GM18498 (cell line): Measurements from ENCODE around the gene RBM15.

Experiments used
- ATAC-seq: cut with Tn5 transposase; IDR thresholded peaks from one replicate; pipeline ENCODE4 v1.9.1; 2021; ENCODE audit warnings: mild to moderate bottlenecking, moderate library complexity; ENCODE audit not compliant: unreplicated experiment

The RBM15 gene

DNA sequence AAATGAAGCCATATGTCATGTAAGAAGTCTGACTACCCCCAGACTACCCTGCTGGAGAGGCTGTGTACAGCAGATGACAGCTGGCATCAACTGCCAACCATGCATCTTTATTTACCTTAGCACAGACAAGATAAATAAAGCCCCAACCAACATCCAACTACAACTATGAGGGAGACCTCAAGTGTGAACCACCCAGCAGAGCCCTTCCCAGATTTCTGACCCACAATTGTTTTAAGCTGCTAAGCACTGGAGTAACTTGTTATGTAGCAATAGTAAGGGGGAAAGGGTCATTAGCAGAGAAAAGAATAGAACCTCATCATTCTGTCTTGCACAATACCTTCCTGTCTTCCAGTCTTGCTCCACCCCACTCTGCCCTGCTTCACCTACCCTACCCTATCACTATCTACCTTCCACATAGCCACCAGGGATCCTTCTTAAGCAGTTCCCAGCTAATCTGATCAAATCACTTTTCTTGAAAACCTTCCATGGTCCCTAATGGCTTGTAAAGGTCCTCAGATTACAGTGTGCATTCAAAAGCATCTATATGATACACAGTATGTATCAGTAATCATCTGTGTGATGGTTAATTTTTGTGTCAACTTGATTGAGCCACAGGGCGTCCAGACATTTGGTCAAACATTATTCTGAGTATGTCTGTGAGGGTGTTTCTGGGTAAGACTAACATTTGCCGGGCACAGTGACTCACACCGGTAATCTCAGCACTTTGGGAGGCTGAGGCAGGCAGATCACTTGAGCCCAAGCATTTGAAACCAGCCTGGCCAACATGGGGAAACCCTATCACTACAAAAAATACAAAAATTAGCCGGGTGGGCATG is 19.6 kb upstream of the RBM15 start:
- ATAC-seq = no peak

DNA sequence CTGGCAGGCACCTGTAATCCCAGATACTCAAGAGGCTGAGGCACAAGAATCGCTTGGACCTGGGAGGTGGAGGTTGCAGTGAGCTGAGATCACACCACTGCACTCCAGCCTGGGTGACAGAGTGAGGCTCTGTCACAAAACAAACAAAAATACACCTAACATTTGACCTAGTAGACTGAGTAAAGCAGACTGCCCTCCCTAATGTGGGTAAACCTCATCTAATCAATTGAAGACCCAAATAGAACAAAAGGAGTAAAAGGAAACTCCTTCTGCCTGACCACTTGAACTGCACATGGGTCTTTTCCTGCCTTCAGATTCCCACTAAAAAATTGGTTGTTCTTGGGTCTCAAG is 19.0 kb upstream of the RBM15 start:
- no peak for ATAC-seq

DNA sequence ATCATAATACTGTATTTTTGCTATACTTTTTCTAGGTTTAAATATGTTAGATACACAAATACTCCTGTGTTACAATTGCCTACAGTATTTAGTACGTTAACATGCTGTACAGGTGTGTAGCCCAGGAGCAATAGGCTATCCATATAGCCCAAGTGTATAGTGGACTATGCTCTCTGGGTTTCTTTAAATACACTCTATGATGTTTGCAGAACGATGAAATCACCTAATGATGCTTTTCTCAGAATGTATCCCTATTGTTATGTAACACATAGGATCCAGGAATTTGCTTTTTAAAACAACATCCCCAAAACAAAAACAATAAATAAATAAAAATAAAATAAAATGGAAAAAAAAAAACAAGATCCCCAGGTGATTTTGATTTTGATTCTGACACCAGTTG is 18.1 kb upstream of the RBM15 start:
- no peak for ATAC-seq

DNA sequence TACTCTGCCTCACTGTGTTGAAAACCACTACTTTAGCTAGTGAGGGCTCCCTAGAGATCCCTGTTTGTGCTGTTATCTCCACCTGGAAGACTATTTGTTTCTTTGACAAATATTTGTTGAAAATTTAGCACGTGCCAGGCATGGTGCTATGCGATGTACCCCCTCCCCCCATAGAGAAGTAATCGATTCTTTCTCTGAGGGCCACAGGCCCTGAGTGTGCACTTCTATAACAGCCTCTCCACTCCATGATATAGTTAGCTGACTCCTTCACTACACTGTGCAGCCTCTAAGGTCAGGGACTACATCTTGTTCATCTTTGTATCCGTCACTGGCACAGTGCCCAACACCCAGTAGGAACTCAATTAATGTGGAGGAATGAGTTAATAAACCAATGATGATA is 17.3 kb upstream of the RBM15 start:
- ATAC-seq = no peak

DNA sequence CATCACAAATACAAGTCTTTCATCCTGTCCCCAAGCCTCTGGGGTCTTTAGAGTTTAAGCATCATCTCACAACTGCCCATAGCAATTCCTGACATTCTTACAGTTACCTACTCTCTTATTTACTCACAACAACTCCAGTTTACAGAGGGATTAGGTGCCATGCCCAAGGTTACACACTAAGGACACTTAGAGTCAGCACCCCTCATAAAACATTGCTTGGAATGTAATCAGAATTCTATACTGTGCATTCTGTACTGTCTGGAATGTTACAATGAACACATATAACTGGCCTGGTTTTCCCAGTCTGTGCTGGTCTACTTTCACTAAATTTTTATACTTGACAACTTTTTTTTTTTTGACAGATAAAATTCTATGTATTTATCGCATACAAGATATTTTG is 14.5 kb upstream of the RBM15 start:
- ATAC-seq = no peak

DNA sequence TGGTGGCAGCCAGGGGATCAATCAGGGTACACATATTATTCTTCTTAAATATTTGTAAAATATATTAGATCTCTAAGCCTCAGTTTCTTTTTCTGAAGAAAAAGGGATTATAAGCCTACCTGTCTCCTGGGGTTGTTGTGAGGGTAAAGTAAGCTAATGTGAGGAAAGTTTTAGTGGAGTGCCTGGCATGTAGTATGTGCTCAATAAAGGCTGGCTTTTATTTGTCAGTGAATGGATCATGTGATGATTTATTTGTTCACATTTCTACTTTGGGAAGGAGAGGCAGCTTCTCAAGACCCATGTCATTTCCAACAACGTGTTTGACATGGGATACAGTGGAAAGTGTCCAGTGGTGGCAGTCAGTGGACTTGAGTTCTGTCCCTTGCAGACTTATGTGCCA is 12.4 kb upstream of the RBM15 start:
- ATAC-seq = no peak

DNA sequence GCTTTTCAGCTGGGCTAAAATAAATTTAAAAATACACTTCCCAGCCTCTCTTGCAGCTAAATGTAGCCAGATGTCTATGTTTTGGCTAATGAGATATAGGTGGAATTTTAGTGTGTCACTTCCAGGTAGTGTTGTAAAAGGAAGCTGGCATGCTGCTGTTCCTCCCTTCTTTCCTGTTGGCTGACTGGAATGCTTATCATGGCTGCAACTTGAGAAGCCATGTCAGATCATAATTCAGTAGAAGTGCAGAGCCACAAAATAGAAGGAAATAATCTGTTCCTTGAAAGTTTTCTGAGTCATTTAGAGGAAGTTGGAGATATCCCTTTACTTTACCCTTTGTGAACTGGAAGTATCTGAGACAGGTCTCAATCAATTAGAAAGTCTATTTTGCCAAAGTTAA is 10.9 kb upstream of the RBM15 start:
- ATAC-seq = no peak

DNA sequence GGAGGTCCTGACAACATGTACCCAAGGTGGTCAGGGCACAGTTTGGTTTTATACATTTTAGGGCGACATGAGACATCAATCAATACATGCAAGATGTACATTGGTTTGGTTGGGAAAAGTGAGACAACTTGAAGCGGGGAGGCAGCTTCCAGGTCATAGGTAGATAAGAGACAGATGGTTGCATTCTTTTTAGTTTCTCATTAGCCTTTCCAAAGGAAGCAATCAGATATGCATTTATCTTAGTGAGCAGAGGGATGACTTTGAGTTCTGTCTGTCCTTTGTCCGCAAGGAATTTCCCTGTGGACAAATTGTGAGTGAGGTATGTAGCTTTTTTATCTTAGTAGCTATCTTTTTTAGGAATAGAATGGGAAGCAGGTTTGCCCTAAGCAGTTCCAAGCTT is 10.5 kb upstream of the RBM15 start:
- no peak for ATAC-seq

DNA sequence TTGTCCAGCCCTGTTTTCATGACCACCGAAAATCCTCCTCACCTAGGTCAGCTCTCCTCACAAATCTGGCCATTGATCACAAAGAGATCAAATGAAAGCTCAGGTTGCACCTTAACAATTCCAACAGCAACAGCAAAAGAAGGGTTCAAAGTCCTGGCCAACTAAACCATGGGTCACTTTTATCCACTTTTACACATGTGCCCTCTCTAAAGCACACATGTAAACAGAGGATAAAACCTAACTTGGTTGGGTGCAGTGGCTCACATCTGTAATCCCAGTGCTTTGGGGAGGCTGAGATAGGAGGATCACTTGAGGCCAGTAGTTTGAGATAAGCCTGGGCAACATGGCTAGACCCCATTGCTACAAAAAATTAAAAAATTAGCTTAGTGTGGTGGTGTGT is 3.9 kb upstream of the RBM15 start:
- ATAC-seq = no peak

DNA sequence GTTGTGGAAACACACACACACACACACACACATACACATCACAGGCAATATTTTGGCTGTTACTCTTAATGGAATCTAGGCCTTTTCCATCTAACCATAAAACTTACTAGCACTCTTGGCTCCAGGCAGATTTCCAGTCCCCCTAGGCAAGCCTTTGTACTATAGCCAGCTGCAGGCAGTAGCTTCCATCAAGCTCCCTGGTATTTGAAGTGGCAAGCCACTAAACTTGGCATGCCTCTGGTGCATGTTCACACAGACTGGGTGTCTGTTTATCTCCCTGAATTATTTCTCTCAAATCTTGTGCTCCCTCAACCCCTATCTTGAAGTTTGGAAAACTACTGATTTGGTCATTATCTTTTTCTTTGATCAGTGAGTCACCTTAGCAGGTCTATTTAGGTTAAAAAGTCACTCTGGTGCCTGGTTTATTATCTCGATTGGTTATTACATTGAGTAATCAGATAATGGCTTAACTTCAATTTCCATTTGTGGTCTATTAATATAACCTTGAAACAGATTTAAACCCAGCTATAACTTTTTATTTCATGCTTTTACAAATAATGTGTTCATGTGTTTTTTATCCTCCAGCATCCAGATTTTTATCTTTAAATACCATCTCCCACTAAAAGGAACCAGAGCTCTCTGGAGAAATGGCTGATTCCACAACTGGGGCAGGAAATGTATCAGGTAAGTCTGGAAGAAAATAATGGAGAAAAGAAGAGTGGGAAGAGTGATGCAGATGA is 2.7 kb upstream of the RBM15 start:
- no peak for ATAC-seq

DNA sequence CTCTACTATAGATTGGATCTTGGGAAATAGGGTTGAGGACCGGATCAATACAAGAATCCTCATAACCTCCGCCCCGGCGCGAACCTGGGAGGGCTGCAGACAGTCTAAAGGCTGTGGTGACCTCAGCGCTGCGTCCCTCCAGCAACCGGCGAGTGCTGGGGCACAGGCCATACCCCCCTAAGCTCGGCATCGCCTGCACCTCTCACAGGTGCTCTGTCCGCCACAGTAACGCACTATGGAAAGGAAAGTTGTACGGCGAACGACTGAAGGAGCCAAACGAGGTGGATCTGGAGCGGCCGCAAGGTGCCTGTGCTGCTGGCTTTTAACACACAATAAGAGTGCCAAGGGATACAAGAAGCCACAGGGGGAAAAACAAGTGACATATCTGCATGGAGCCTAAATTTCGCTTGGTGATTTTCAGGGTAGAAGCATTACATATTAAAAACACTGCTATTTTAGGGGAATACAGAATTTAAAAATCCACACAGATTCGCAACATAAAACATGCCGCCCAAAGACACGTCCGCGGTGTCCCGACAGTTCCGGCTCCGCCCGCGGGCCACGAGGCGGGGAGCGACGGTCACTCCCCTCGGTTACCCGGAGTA is 1.4 kb upstream of the RBM15 start:
- ATAC-seq = no peak

DNA sequence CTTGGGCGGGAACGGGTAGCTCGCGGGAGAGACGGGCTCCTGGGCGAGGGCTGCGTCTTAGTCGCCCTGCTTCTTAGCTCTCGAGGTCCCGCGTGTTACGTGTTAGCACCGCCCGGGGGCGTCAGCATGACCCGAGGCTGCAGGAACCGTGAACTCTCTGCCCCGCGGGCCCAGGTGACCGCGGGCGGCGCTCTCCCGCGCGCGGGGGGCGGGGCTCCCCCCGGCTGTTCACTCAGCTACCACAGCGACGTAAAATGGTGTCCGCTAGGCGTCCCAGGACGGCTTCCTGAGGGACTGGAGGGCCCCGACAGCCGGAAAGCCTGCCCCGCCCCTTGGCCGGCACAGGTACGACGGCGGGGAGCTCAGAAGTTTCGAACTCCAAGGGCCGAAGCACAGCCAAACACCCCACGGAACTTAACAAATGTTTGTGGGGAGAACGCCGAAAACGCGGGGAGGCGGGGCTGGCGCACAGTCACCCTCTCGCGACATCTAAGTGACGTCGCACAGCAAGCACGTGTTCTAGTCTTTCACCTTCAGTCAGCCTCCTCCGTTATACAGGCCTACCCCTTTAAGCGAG is 780 bp upstream of the RBM15 start:
- peak; percentile 72 for ATAC-seq

DNA sequence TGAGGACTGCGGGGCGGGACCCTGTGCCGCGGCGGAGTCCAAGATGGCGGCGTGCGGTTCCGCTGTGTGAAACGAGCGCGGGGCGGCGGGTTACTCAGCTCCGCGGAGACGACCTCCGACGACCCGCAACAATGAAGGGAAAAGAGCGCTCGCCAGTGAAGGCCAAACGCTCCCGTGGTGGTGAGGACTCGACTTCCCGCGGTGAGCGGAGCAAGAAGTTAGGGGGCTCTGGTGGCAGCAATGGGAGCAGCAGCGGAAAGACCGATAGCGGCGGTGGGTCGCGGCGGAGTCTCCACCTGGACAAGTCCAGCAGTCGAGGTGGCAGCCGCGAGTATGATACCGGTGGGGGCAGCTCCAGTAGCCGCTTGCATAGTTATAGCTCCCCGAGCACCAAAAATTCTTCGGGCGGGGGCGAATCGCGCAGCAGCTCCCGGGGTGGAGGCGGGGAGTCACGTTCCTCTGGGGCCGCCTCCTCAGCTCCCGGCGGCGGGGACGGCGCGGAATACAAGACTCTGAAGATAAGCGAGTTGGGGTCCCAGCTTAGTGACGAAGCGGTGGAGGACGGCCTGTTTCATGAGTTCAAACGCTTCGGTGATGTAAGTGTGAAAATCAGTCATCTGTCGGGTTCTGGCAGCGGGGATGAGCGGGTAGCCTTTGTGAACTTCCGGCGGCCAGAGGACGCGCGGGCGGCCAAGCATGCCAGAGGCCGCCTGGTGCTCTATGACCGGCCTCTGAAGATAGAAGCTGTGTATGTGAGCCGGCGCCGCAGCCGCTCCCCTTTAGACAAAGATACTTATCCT is 430 bp downstream of the RBM15 start:
- peak; percentile 1 for ATAC-seq

DNA sequence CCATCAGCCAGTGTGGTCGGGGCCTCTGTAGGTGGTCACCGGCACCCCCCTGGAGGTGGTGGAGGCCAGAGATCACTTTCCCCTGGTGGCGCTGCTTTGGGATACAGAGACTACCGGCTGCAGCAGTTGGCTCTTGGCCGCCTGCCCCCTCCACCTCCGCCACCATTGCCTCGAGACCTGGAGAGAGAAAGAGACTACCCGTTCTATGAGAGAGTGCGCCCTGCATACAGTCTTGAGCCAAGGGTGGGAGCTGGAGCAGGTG is 961 bp downstream of the RBM15 start:
- no peak for ATAC-seq

DNA sequence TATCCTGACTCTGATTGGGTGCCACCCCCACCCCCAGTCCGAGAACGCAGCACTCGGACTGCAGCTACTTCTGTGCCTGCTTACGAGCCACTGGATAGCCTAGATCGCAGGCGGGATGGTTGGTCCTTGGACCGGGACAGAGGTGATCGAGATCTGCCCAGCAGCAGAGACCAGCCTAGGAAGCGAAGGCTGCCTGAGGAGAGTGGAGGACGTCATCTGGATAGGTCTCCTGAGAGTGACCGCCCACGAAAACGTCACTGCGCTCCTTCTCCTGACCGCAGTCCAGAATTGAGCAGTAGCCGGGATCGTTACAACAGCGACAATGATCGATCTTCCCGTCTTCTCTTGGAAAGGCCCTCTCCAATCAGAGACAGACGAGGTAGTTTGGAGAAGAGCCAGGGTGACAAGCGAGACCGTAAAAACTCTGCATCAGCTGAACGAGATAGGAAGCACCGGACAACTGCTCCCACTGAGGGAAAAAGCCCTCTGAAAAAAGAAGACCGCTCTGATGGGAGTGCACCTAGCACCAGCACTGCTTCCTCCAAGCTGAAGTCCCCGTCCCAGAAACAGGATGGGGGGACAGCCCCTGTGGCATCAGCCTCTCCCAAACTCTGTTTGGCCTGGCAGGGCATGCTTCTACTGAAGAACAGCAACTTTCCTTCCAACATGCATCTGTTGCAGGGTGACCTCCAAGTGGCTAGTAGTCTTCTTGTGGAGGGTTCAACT is 2.1 kb downstream of the RBM15 start:
- ATAC-seq = no peak

DNA sequence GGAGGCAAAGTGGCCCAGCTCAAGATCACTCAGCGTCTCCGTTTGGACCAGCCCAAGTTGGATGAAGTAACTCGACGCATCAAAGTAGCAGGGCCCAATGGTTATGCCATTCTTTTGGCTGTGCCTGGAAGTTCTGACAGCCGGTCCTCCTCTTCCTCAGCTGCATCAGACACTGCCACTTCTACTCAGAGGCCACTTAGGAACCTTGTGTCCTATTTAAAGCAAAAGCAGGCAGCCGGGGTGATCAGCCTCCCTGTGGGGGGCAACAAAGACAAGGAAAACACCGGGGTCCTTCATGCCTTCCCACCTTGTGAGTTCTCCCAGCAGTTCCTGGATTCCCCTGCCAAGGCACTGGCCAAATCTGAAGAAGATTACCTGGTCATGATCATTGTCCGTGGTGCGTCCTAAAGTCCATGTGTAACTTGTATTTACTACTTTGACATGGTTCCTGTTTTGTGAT is 2.7 kb downstream of the RBM15 start:
- ATAC-seq = no peak

DNA sequence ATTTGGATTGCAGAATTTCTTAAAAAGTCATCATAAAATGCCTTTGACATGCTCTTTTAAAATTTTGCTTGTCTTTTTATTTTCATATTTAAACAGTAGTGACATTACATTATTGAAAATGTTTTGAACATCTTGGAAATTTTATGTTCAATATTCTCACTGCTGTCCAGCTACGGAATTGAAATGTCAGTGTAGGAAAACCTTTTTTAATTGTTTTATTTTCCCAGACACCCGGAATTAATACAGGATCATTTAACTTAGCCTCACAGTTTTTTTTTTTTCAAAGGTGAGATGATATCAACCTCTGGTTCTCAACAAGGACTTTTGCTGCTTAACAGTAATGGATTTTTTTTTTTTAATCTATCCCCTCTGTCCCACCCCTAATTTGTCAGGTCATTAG is 4.1 kb downstream of the RBM15 start:
- no peak for ATAC-seq

DNA sequence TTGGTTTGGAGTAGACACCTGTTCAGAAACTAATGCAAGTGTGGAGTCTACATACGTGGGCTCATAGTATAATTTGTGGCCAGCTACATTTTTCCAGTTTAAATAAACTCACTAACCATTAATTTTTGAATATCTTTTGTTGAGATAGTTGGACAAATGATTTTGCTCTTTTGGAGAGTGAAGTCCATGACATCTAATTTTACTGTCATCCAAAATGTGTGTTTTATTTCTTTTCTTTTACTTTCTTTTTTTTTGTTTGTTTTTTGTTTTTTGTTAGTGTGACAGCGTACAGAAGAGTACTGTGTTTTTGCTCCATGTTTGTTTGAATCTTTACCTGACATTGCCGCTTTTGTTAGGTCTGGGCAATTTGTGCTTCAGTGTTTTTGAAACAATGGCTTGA is 5.0 kb downstream of the RBM15 start:
- no peak for ATAC-seq

DNA sequence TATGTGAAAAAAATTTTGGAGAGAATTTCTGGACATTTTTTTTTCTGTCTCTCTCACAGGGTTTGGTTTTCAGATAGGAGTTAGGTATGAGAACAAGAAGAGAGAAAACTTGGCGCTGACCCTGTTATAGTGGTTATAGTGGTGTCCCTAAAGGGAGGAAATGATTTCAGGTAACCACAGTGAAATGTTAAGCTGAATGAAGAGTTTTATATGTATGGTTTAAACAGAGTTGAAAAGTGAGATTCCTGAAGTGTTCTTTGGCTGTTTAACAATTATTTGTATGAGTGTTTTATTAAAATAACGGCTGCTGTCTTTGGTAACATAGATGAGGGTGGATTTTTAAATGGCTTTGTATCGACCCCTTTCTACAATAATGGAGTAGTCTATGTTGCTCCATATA is 6.3 kb downstream of the RBM15 start:
- no peak for ATAC-seq

DNA sequence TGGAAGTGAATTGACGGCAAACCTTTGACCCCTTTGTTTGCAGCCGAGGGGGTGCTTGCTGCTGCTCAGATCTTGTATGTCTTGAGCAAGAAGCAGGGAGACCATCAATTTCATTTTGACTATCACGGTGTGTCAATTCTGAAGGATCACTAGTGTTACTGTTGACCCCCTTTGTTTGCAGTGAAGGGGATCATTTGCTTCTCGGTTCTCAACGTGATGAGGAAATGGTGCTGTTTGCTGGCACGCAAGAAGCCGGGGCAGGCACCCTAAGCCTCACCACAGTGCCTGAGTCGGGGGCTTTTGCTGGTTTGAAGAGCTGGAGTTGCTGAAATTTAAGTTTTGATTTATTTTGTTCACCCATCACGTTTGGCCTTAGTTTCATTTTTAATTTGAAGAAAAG is 7.5 kb downstream of the RBM15 start:
- no peak for ATAC-seq
